ENCODE measurements around the gene FAM114A1.

FAM114A1 gene

DNA sequence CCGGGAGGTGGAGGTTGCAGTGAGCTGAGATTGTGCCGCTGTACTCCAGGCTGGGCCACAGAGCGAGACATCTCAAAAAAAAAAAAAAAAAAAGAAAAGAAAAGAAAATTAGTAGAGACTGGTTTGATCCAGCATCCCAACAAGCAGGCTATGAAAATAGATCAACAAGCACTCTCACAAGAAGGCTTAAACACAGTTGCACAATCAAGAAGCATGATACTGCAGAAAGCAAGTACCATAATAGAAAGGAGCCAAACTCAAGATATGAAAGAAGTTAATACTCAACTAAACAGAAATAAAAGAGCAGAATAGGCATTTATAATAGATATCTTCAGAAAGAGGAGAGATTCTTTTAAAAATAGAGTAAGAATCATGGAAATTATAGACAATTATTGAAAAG is 21.6 kb upstream of the FAM114A1 start:
- Histone ChIP-seq H3K4me3 (ENCODE audit: low read length, poor library complexity, severe bottlenecking) (no peak overlapping the region), H3K79me2 (ENCODE audit: insufficient read depth, low read length) (no peaks in the 10 kb centered on the region), H3K9me2 (replicated peaks; ENCODE audit: low read depth, low read length) (no peaks in the 10 kb centered on the region), H2AFZ (ENCODE audit: low read length) (no peak overlapping the region), H3K36me3 (ENCODE audit: insufficient read depth, low read length) (no peaks in the 10 kb centered on the region), H3K27me3 (ENCODE audit: insufficient read depth, low read length, poor library complexity, severe bottlenecking) (no peaks in the 10 kb centered on the region), H3K9me3 (ENCODE audit: insufficient read depth, low read depth, low read length) (no peaks in the 10 kb centered on the region), H4K20me1 (ENCODE audit: insufficient read depth, low read length, poor library complexity, severe bottlenecking) (no peaks in the 10 kb centered on the region), H3K4me1 (ENCODE audit: insufficient read depth, low read length, poor library complexity, severe bottlenecking) (no peaks in the 10 kb centered on the region), H3F3A (ENCODE audit: low read depth) (no peaks in the 10 kb centered on the region), H3K9ac (ENCODE audit: low read depth, low read length, poor library complexity, severe bottlenecking) (no peak overlapping the region), H3K4me2 (ENCODE audit: low read depth, low read length, poor library complexity, severe bottlenecking) (no peak overlapping the region)
- TF ChIP-seq EZH2phosphoT487 (IDR thresholded peaks at IDR 0.05; ENCODE audit: borderline replicate concordance) = no peak

- H3K79me2 ChIP-seq (ENCODE audit: insufficient read depth, low read length) = no peaks in the 10 kb centered on the region
- H3K9me3 ChIP-seq (ENCODE audit: insufficient read depth, low read depth, low read length) = no peaks in the 10 kb centered on the region
- H3F3A ChIP-seq (ENCODE audit: low read depth) = no peaks in the 10 kb centered on the region; the same call in 1 of the 2 replicates
- H3K9me2 ChIP-seq (replicated peaks; ENCODE audit: low read depth, low read length) = no peaks in the 10 kb centered on the region
- no peaks in the 10 kb centered on the region for H3K36me3 ChIP-seq (ENCODE audit: insufficient read depth, low read length)
- peak overlapping the region; percentile 51; the same call in 1 of the 2 replicates for H2AFZ ChIP-seq (ENCODE audit: low read length)
- peak overlapping the region; percentile 63 for H3K4me3 ChIP-seq (ENCODE audit: low read length, poor library complexity, severe bottlenecking)
- TF ChIP-seq, protein P1, sequence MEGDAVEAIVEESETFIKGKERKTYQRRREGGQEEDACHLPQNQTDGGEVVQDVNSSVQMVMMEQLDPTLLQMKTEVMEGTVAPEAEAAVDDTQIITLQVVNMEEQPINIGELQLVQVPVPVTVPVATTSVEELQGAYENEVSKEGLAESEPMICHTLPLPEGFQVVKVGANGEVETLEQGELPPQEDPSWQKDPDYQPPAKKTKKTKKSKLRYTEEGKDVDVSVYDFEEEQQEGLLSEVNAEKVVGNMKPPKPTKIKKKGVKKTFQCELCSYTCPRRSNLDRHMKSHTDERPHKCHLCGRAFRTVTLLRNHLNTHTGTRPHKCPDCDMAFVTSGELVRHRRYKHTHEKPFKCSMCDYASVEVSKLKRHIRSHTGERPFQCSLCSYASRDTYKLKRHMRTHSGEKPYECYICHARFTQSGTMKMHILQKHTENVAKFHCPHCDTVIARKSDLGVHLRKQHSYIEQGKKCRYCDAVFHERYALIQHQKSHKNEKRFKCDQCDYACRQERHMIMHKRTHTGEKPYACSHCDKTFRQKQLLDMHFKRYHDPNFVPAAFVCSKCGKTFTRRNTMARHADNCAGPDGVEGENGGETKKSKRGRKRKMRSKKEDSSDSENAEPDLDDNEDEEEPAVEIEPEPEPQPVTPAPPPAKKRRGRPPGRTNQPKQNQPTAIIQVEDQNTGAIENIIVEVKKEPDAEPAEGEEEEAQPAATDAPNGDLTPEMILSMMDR (conservative IDR thresholded peaks at IDR 0.05; ENCODE audit: low read length) = no peak
- TF ChIP-seq EZH2phosphoT487 (IDR thresholded peaks at IDR 0.05; ENCODE audit: borderline replicate concordance) = no peak
- peak overlapping the region; percentile 77 for H3K4me2 ChIP-seq (ENCODE audit: low read depth, low read length, poor library complexity, severe bottlenecking)
- H3K9ac ChIP-seq (ENCODE audit: low read depth, low read length, poor library complexity, severe bottlenecking) = no peak overlapping the region
- no peaks in the 10 kb centered on the region for H4K20me1 ChIP-seq (ENCODE audit: insufficient read depth, low read length, poor library complexity, severe bottlenecking)
- H3K4me1 ChIP-seq (ENCODE audit: insufficient read depth, low read length, poor library complexity, severe bottlenecking) = peaks cover 10% of the 10 kb centered on the region
- H3K27me3 ChIP-seq (ENCODE audit: insufficient read depth, low read length, poor library complexity, severe bottlenecking) = no peaks in the 10 kb centered on the region
Measured at GRCh38 chr4:38855466-38855865, 12.1 kb upstream of the FAM114A1 start.

- Histone ChIP-seq H3K27me3 (ENCODE audit: insufficient read depth, low read length, poor library complexity, severe bottlenecking) (no peaks in the 10 kb centered on the region), H3K4me2 (ENCODE audit: low read depth, low read length, poor library complexity, severe bottlenecking) (peak overlapping the region; percentile 77), H3K4me1 (ENCODE audit: insufficient read depth, low read length, poor library complexity, severe bottlenecking) (peaks cover 10% of the 10 kb centered on the region), H2AFZ (ENCODE audit: low read length) (peak overlapping the region; percentile 51), H3F3A (ENCODE audit: low read depth) (no peaks in the 10 kb centered on the region; the same call in 1 of the 2 replicates), H3K9ac (ENCODE audit: low read depth, low read length, poor library complexity, severe bottlenecking) (no peak overlapping the region), H4K20me1 (ENCODE audit: insufficient read depth, low read length, poor library complexity, severe bottlenecking) (no peaks in the 10 kb centered on the region), H3K9me3 (ENCODE audit: insufficient read depth, low read depth, low read length) (no peaks in the 10 kb centered on the region), H3K36me3 (ENCODE audit: insufficient read depth, low read length) (no peaks in the 10 kb centered on the region), H3K79me2 (ENCODE audit: insufficient read depth, low read length) (no peaks in the 10 kb centered on the region), H3K9me2 (replicated peaks; ENCODE audit: low read depth, low read length) (no peaks in the 10 kb centered on the region), H3K4me3 (ENCODE audit: low read length, poor library complexity, severe bottlenecking) (peak overlapping the region; percentile 63)
- TF ChIP-seq, protein P1 (conservative IDR thresholded peaks at IDR 0.05; ENCODE audit: low read length) = no peak
- no peak for TF ChIP-seq EZH2phosphoT487 (IDR thresholded peaks at IDR 0.05; ENCODE audit: borderline replicate concordance)
Measured at GRCh38 chr4:38856046-38856445, 11.6 kb upstream of the FAM114A1 start.
